HL-60/S4 treated with retinoic acid at 250 ng/mL for 4 days and 3 days (cell line): ENCODE results near the gene TAF5L.
"Not testable (repeated sequence)": the region's sequence is repeated elsewhere in the genome, so short reads cannot be mapped to it uniquely, and the experiment has no call there.

Experiments
- in situ Hi-C: fragments of 300-500 bp; cut with MboI; formaldehyde crosslinking; loops from 2 replicates; pipeline ENCODE4 v1.7.0; 2022; ENCODE audit warnings: low sequenced_read_pairs

The TAF5L gene

DNA sequence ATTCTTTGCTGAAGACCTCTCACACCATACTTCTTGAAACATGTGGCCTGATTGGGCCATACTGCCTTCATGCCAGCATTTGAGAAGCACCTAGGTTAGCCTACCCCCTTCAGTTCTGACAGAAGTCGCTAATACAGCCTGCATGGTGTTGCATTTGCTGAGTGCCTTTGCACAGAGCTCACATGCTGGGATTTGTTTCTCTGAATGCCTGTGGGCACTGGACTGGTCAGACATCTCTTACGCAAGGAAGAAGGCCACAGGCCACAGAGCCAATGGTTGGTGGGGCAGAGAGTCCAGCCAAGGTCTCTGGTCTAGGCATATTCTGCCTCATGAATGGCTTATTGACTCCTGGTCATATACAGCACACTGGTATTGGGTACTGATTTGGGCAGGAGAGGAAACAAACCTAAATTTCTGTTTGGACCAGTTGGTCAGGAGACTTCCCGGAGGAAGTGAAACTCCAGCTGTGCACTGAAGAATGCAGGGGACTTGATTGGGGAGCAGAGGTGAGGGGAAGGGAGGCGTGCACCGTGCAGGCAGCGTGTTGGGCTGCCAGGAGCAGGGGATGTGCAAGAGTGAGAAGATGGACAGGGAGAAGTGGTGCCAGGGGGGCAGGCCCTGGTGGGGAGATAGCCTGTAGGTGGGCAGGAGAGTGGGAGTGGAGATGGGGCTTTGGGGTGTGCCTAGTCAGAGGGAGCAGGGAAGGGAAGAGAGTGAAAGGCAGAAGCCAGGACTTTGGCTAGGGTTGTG, 18.2 kb upstream of the TAF5L start:
- in situ Hi-C loops = no loop called here

- in situ Hi-C loops = no loop called here
These were observed 17.0 kb upstream of the TAF5L start for GRCh38 chr1:229642970-229643369.

DNA sequence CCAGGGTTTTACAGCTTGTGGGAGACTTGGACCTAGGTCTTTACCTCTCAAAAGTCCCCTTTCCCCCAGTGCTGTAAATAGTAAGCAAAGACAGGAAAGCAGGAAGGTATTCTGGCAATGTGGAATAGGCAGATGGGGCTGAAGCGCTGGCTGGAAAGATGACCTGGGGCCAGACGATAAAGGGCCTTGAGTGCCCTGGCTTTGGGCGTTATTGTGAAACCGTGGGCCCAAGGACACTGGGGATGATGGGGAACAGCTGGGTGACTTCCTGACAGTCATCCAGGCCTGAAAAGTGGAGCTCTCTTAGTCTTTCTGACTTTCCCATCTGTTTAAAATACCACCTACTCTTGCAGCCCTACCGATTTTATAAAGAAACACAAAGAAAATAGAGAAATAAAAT, 16.5 kb upstream of the TAF5L start:
- in situ Hi-C loops = no loop called here

- in situ Hi-C loops = no loop called here
These were observed 15.4 kb upstream of the TAF5L start for GRCh38 chr1:229641306-229641705.

- in situ Hi-C loops = no loop called here
These were observed 14.5 kb upstream of the TAF5L start for GRCh38 chr1:229640455-229640854.

GRCh38 chr1:229637746-229638145, 11.8 kb upstream of the TAF5L start:
- in situ Hi-C loops = no loop called here

DNA sequence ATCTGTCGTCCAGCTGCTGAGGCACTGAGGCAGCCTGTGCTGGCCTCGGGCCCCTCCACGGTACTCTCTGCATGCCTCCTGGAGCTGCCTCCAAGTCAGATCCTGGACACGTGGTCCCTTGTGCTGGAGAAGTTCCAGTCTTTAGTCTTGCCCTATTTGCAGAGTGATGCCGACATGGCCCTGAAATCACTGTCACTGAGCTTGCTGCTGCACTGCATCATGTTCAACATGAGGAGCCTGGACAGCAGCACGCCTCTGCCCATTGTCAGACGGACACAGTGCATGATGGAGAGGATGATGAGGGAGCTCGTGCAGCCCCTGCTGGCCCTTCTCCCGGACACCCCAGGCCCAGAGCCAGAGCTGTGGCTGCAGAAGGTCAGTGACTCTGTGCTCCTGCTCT, 10.1 kb upstream of the TAF5L start:
- in situ Hi-C loops = no loop called here

DNA sequence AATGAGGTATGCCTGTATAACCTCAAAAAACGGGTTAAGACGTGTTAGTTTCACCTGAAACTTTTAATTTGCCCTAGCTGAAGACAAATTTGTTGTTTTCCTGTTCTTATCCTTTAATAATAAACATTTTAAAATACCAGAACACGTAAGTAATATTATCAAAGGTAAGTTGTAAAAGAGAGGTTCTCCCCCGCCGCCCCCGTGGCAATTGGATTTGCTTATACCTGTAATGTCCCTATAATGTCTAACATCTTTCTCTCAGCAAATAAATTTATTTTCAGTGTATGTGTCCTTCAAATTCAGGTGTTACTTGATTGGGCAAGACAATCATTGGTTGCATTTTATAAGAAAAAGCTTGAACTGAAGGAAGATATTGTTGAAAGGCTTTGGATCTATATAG, 6.0 kb upstream of the TAF5L start:
- in situ Hi-C loops = no loop called here

DNA sequence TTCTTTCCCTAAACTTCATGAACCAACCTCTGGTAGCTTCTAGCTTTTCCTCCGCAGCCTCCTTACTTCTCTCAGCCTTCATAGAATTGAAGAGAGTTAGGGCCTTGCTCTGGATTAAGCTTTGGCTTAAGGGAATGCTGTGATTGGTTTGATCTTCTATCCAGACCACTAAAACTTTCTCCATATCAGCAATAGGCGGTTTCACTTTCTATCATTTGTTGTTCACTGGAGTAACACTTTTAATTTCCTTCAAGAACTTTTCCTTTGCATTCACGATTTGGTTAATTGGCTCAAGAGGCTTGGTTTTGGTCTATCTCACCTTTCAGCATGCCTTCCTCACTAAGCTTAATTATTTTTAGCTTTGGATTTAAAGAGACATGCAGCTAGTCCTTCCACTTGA, 5.2 kb upstream of the TAF5L start:
- in situ Hi-C loops = no loop called here

- in situ Hi-C loops = no loop called here
These were observed 3.3 kb upstream of the TAF5L start for GRCh38 chr1:229629261-229629660.

GRCh38 chr1:229627003-229627402, 1.1 kb upstream of the TAF5L start:
- in situ Hi-C loops = no loop called here

- in situ Hi-C loops = no loop called here
These were observed 629 bp downstream of the TAF5L start for GRCh38 chr1:229625071-229625914.

DNA sequence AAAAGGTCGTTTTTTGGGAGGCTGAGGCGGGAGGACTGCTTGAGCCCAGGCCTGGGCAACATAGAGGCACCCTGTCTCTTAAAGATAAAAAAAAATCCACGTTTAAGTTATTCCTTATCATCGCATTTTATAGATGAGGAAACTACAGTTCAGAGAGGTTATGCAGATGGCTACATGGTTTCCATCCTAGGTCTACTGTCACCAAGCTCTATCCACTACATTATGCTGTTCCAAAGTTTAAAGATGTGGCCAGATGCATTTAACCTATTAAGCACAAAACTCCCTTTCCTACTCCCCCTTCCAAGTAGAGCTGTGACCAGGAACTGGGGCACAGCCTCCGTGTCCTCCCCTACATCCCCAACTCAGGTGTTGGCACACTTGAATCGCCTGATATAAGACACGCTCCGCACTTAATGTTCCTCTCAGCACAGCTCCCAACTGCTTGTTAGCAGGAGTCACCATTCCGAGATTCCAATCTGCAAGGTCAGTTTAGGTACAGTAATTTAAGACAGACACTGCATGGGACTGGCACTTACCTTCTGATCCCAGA, 1.3 kb downstream of the TAF5L start:
- in situ Hi-C loops = no loop called here

DNA sequence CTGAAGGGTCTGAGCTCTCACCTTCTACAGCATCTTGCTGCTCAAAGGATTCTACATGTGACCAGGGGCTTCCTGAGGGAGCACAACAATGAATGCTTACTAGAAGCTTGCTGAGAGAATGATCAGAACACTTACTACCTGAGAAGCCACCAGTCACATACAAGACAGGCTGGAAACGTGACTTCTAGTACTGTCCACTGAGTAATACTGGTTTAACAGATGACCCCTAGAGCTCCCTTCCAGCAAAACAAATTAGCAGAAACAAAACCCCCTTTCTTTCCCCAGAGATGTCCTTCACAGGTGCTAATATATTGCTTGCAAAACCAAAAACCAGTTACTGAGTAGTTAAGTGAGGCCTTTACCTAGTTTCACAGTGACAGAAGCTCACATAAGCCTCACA, 2.1 kb downstream of the TAF5L start:
- in situ Hi-C loops = no loop called here

- in situ Hi-C loops = no loop called here
These were observed 2.7 kb downstream of the TAF5L start for GRCh38 chr1:229623225-229623624.

GRCh38 chr1:229622641-229623120, 3.2 kb downstream of the TAF5L start:
- in situ Hi-C loops = not testable (repeated sequence)

DNA sequence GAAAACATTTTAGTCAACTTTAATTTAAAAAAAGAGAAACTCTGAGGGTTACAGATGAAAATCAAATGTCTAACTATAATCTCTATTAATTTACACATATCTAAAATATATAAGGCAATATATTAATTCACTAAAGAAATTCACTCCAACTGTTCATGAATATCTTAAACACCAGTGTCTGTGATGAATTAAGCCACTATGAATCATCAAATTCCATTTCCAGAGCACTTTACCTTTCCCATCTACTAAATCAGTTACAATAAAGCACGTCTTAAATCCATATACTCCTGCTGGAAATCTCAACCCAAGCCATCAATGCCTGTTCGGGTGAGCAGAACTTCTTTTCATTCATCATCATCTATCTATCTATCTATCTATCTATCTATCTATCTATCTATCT, 4.3 kb downstream of the TAF5L start:
- in situ Hi-C loops = no loop called here

- in situ Hi-C loops = no loop called here
These were observed 5.0 kb downstream of the TAF5L start for GRCh38 chr1:229620876-229621275.

DNA sequence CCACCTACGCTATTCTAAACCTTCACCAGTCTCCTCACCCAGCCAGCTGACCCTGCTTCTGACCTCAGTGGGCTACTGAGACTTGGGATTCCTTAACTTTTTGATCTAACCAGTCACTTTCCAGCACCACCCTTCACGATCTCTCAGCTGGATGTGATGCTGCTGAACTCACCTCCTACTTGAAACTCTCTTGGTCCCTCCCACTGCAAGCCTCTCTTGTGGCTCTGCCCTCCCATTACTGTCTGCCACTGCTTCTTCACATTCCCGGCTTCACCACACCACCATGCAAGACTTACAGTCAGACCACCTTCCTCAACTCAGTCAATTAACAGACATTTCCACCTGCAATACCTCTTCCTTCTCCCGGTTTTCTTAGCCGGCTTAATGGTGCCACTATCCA, 6.3 kb downstream of the TAF5L start:
- in situ Hi-C loops = no loop called here

DNA sequence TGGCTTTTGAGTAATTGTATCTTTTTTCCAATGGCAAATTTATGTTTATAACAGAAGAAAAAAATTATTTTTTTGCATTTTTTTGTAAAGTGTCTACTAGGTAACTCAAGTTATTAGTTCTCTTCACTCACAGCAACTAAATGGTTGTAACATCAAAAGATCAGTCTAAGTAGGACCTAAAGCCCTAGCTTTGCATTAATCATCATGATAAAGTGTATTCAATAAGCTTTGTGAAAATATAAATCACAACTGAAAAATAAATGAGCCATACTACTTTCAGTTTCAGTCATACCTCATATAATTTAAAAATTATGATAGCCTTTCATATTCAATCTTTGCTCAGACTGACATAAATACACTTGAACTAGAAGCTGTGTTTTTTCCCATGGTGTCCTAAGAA, 6.9 kb downstream of the TAF5L start:
- in situ Hi-C loops = no loop called here

DNA sequence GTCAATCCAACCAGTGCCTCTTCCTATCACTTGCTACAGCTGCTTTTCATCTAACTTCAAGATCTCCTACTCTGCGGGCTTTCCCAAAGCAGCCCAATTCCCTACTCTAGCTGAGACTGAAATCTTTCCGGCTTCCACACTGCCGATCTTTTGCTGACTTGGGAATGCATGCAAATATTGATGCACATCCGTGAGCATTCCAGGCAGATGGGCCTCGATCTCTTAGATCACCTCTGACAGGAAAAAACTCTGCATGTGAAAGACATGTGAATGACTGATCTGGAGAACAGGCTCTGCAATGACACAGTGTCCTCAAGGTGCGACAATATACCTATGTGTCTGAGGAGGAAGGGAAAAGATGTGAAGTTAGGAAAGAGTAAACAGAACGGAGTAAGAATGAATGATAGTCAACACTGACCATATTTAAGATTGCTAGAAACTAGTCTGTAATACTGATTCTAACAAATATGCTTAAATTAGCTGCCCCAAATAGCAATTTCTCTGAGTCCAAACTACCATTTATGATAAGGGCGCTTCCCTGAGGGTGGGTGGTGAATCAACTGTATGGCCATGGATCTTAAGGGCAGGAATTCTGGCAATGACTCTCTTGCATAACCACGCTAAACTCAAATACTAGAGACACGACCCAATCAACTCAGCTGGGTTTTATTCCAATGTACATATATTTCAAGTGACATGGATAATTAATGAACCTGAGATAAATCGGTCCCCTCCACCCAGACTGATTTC, 8.4 kb downstream of the TAF5L start:
- in situ Hi-C loops = no loop called here
